HG03280 (cell line): ENCODE measurements around the gene NT5DC2.

Source experiments
- ATAC-seq: cut with Tn5 transposase; IDR thresholded peaks from one replicate; pipeline ENCODE4 v1.9.1; 2021; ENCODE audit warnings: mild to moderate bottlenecking, moderate library complexity; ENCODE audit not compliant: unreplicated experiment

NT5DC2 gene

DNA sequence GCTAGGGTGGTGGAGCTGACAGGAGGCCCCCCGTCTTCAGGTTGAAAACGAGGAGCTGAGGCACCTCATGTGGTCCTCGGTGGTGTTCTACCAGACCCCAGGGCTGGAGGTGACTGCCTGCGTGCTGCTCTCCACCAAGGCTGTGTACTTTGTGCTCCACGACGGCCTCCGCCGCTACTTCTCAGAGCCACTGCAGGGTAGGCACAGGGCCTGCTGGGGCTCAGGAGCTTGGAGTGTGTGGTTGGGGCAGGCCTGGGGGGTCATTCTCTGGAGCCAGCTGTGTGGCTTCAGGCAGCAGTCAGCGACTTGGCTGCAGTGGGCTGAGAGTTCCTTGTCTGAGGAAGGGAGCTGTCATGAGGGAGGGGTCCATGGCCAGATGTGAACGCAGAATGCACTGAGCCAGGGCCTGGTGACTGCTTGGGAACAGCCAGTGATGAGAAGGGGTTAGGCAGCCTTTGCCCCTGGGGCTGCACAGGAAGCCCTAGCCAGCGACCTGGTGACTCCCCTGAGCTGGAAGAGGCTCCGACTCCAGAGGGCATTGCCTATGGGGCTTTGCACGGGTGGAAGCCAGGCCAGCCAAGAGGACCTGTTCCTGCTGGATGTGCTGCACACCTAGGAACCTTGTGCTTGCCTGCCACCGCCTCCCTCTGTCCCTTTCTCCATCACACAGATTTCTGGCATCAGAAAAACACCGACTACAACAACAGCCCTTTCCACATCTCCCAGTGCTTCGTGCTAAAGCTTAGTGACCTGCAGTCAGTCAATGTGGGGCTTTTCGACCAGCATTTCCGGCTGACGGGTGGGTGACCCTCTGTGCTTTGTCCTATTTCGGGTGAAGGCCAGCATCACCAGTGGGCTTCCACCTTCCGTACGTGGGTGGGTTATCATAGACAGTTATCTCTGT lies 43.4 kb downstream of the NT5DC2 start:
- ATAC-seq: no peak

DNA sequence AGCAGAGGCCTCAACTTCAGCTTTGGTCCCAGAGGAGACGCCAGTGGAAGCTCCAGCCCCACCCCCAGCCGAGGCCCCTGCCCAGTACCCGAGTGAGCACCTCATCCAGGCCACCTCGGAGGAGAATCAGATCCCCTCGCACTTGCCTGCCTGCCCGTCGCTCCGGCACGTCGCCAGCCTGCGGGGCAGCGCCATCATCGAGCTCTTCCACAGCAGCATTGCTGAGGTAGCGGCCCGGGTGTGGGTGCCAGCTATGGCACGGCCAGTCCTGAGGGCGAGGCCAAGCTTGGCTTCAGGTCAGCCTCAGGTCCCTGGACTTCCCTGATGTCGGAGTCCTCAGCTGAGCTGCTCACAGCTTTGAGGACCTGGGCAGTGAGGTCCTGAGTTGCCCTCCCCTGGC lies 44.2 kb downstream of the NT5DC2 start:
- ATAC-seq: no peak

- no peak for ATAC-seq
These were observed 44.9 kb downstream of the NT5DC2 start for GRCh38 chr3:52488746-52489145.

- no peak for ATAC-seq
These were observed 45.6 kb downstream of the NT5DC2 start for GRCh38 chr3:52487788-52488691.

DNA sequence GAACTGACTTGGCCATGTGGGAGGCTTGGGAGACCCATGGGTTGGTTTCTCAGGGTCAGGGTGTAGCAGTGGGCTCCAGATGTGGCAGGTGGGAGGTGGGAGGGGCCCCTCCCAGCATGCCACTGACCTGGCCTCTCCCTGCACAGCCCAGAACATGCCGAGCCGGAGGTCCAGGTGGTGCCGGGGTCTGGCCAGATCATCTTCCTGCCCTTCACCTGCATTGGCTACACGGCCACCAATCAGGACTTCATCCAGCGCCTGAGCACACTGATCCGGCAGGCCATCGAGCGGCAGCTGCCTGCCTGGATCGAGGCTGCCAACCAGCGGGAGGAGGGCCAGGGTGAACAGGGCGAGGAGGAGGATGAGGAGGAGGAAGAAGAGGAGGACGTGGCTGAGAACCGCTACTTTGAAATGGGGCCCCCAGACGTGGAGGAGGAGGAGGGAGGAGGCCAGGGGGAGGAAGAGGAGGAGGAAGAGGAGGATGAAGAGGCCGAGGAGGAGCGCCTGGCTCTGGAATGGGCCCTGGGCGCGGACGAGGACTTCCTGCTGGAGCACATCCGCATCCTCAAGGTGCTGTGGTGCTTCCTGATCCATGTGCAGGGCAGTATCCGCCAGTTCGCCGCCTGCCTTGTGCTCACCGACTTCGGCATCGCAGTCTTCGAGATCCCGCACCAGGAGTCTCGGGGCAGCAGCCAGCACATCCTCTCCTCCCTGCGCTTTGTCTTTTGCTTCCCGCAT lies 46.4 kb downstream of the NT5DC2 start:
- no peak for ATAC-seq

DNA sequence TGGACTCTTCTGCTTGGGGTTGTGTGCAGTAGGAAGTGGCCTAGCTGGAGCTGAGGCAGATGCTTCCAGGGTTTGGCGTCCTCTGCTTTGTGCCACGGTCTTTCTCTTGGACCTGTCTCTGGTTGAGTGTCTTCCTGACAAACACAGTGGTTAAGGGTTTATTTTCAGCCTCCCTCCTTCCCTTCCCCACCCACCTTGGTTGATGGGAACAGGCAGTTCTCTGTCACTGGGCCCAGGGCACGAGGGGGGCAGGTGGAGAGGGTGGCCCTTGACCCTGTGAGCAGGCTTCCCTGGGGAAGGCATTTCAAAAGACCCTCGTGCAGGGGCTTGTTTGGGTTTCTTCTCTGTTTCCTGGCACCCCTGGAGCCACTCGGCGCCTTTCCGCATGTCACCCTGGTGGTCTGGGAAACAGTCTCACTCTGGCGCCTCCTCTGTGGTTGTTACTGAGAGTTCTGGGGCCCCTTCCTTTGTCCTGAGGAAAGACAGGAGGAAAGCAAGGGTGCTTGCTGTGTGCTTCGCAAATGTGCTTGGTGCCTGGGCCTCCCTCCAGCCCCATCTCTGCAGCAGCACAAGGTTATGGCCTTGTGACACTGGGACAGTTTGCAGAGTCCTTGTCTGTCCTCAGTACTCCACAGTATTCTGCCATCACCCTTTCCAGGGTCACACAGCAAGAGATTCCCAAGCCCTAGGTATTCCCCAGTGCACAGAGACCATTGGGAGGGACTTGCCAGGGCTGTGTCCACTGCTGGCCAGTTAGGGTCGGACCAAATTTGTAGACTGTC lies 48.8 kb downstream of the NT5DC2 start:
- no peak for ATAC-seq

DNA sequence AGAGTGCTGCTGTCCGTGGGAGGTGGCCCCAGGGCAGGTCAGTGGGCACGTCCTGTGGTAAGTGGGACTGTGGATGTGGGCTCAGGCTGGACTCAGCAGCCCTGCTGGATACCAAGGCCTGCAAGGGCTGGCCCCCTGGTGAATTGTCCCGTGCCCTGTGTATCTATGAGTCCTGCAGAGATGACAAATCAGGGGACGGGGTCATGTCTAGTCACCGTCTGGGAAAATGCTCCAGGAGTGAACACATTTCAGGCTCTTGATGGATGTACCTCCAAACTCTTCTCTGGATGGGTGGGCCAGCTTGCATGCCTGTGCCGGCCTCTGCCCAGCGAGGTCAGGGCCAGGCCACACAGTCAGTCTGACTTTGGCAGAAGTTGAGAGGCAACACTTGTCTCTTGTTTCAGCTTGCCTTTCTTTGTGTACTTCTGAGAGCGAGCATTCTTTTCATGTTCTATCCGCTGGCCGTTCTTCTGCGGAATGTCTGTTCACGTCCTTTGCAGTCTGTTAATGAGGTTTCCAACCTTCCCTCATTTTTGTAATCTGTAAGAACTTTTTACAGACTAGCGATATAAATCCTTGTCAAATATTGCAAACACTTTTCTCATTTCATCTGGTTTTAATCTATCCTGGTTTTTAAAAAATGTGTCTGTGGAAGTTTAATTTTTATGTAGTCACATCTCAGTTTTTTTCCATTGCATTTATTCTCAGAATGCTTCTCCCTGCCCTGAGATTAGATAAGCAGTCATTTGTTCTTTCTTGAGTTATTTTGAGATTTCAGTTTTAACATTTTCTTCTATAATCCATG lies 49.9 kb downstream of the NT5DC2 start:
- no peak for ATAC-seq

GRCh38 chr3:52483081-52483480 lies 50.6 kb downstream of the NT5DC2 start:
- no peak for ATAC-seq

GRCh38 chr3:52481819-52482521 lies 51.7 kb downstream of the NT5DC2 start:
- no peak for ATAC-seq

DNA sequence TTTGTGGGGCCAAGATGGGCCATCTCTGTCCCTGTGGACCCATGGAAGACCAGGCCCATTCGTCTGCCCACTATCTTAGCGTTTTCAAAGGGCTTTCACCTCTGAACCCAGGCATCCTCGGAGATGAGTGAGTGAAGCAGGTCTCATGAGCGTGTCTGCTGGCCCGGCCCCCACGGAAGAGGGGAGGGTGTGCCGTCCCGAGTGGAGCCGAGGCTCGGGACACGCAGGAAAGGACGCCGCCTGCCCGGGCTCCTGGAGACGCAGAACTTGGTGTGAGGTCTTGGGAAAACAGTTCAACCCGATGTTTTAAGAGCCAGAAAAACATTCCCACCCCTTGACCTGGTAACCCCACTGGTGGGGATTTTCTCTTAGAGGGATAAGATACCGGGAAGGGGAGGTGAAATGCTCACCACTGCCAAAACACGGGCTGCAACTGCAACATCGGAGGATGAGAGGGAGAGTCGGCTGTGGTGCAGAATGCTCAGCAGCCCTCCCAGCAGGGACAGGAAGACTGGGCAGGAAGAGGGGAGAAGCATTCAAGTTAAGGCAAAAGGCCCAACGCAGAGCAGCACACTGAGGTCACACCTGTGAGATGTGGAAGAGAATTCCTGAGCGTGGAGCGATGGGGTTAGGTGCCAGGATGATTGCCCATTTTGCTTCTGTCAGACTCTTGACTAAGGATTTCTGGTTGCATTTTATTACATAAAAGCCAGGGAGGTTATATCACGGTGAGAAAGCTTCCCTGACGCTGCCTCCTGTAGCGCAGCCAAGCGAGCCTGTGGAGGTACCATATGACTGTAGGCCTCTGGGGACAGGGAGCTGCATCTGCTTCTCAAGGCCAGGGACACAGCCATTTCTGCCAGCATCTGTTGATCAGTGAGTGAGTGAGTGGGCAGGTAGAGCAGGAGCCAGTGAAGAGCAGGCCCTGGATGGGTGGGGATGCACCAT lies 52.6 kb downstream of the NT5DC2 start:
- ATAC-seq: no peak

DNA sequence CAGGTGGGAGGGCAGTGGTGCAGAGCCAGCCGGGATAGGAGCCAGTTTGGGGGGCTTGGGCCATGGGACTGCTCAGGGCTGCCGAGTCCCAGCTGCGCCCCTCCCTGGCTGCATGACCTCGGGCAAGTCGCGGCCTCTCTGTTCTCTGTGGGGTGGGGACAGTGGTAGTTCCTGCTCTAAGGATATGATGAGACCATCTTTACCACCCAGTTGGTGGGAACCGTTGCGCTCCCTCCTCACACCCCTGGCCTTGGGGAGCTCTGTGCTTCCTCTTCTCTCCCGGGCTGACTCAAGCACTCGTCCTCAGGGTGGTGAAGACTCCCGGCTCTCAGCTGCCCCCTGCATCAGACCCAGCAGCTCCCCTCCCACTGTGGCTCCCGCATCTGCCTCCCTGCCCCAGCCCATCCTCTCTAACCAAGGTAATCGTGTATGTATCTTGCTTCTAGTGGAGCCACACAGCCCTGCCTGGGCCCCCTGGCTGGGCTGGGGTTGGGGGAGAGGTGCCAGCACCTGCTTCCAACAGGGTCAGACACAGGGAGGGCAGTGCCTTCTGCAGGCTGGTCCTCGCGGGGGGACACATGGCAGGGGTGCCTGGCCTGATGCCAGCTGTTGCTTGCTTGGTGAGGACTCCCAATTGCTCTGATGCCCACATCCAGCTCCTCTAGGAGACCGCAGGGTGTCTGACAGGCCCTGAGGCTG lies 53.6 kb downstream of the NT5DC2 start:
- no peak for ATAC-seq

DNA sequence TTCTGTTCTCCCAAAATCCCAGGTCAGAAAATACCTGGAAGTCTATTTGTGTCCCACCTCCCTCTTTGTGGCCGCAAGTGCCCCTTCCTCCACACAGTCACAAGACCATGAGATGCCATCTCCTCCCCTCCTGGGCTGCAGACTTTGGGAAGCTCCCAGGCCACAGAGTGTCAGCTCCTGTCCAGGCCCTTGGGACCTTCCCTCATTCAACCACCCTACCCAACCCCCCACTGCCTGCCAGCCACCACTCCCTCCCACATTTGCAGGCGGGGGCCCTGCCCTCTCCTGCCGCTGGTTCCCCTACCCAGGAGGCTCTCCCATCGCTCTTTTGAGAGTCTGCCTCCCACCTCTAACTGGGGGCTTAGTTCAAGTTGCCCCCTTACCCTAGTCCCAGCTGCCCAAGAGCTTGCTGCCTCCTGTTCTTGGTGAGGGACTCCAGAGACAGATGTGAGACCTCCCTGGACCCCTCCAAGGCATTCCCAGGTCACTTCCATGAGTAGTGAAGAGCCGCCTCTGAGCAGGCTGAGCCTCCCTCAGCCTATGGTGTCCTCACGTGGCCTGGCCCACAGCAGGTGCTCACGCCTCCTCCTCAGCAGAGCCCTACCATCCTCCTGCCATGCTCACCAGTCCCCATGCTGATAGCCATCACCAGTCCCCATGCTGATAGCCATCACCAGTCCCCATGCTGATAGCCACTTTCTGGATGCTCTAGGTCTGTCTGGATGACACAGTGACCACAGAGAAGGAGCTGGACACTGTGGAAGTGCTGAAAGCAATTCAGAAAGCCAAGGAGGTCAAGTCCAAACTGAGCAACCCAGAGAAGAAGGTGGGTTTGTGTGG lies 54.4 kb downstream of the NT5DC2 start:
- no peak for ATAC-seq

GRCh38 chr3:52477796-52478095 lies 55.9 kb downstream of the NT5DC2 start:
- ATAC-seq: no peak

DNA sequence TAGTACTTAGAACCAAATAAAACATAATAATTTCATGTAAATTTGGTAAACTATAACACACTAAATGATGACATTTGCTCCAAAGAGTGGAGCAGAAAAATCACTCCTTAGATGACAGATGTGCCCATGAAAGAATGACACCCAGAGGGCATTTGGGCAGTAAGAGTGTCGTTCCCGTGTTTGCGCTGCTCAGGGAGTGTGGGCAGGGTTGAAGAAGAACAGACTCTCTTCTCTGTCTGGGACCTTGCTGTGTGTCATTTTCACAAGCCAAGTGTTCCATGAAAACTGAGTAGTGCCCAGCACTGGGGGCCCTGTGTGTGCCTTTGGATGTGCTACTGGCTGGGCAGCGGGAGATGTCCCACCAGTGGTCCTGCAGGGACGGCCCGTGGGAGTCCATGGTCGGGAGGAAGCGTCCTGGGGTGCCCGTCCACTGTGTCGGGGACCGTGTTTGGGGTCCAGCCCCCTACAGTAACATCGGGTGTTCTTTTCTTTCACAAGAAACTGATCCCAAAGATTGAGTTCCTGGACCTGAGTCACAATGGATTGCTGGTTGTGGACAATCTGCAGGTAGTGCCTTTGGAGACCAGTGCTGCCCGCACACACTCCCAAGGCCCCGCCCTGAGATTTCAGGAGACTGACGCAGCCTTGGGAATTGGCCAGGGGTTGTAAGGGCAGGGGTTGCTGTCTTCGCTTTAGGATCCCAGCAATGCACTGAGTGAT lies 56.4 kb downstream of the NT5DC2 start:
- ATAC-seq: no peak
